GM19397 (cell line): ENCODE results near the gene BRPF1.

Experiments
- ATAC-seq: cut with Tn5 transposase; IDR thresholded peaks from one replicate; pipeline ENCODE4 v1.9.1; 2021; ENCODE audit warnings: mild to moderate bottlenecking, moderate library complexity; ENCODE audit not compliant: unreplicated experiment

The BRPF1 gene

GRCh38 chr3:9786825-9787669, 55.5 kb downstream of the BRPF1 start:
- no peak for ATAC-seq

- ATAC-seq = no peak
Observed at GRCh38 chr3:9787714-9788113, 56.2 kb downstream of the BRPF1 start.

GRCh38 chr3:9791127-9791526, 59.6 kb downstream of the BRPF1 start:
- ATAC-seq = no peak

- no peak for ATAC-seq
Observed at GRCh38 chr3:9791790-9792404, 60.4 kb downstream of the BRPF1 start.

- peak; percentile 79 for ATAC-seq
Observed at GRCh38 chr3:9792405-9793160, 61.0 kb downstream of the BRPF1 start, which contains the start of the genes ARPC4 and TADA3. ARPC4 (plus strand) TSS chr3:9793082; CDS start chr3:9793122, 40 bp downstream. TADA3 (minus strand) TSS chr3:9792473; CDS start chr3:9791466, 1,007 bp downstream.

GRCh38 chr3:9793161-9793781, 61.7 kb downstream of the BRPF1 start:
- ATAC-seq = peak; percentile 3

- ATAC-seq = no peak
Observed at GRCh38 chr3:9794400-9794799, 62.9 kb downstream of the BRPF1 start.

- no peak for ATAC-seq
Observed at GRCh38 chr3:9795207-9795606, 63.7 kb downstream of the BRPF1 start.

GRCh38 chr3:9797196-9797945, 65.8 kb downstream of the BRPF1 start:
- ATAC-seq = no peak
